Ascending aorta (tissue), 2 donors: ENCODE data around the gene SIAH3. TPM values are rescaled to one million over a fixed set of nuclear protein-coding genes. Genes with fewer than 3 reads are reported as not detected.

ENCODE experiments used
- DNase-seq, 2 donors: peaks; one replicate each; pipeline ENCODE4 v3.0.0-alpha.2; 2019; ENCODE audit warnings: low spot score in 2 of 2
- H3K27ac ChIP-seq, 2 donors: fragments of 200-600 bp; sonication (generic); one replicate each; pipeline ENCODE4 v1.5.1; 2016 to 2017; ENCODE audit warnings: mild to moderate bottlenecking in 1 of 2
- H3K27me3 ChIP-seq: fragments of 200-600 bp; sonication (generic); one replicate; pipeline ENCODE4 v1.5.1; 2017
- H3K36me3 ChIP-seq, 2 donors: fragments of 200-600 bp; sonication (generic); one replicate each; pipeline ENCODE4 v1.5.1; 2016
- H3K4me1 ChIP-seq, 2 donors: fragments of 200-600 bp; sonication (generic); one replicate each; pipeline ENCODE4 v1.5.1; 2016 to 2017; ENCODE audit warnings: mild to moderate bottlenecking in 1 of 2
- H3K4me3 ChIP-seq, 2 donors: fragments of 200-600 bp; sonication (generic); one replicate each; pipeline ENCODE4 v1.5.1; 2016 to 2017; ENCODE audit warnings: mild to moderate bottlenecking in 1 of 2
- H3K9me3 ChIP-seq, 2 donors: fragments of 200-600 bp; sonication (generic); one replicate each; pipeline ENCODE4 v1.5.1; 2016
- CTCF ChIP-seq, 3 experiments: fragments of 200-600 bp in 2 of 3; fragments of 450-650 bp in 1 of 3; sonication (generic) in 2 of 3; IDR thresholded peaks; one replicate each; pipeline ENCODE4 v1.5.1; 2016 to 2019; ENCODE audit warnings: antibody characterized with exemption in 3 of 3, mild to moderate bottlenecking in 1 of 3, moderate library complexity in 1 of 3
- intact Hi-C: fragments of 100-400 bp; cut with DNase I; formaldehyde crosslinking; loops from one replicate; pipeline ENCODE4 v1.15.1; 2023
- total RNA-seq: library from RNA; depleted of rRNA; stranded (reverse); fragments of >200 nt; gene quantifications from one replicate; pipeline ENCODE4 v1.1.0, GENCODE V29; 2016

SIAH3 gene
- total RNA-seq, 1 donor from 2014 or later = not detected

DNA sequence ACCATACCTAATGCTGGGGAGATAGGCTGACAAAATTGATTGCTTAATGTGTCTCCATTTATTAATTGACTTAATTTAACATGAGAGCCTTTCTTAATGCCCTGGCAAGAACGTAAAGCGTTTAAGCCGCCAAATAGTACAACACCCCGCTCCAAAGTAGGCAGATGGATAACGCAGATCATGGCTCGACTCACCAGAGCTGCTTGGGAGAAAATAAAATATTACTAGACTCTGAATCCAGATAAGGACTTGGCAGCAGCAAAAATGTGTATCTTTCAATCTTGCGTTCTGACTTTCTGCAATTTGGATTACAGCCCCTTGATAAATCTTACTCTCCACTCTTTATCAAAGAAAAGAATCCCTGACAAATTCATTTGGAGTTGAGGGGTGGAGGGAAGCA is 403 bp upstream of the SIAH3 start:
- Histone ChIP-seq H3K9me3 (peaks cover 0 to 7% of the 10 kb centered on the region in 2 donors), H3K36me3 (no peaks in the 10 kb centered on the region), H3K4me3 (no peak overlapping the region), H3K27me3 (no peaks in the 10 kb centered on the region), H3K27ac (no peak overlapping the region), H3K4me1 (peaks cover 3 to 11% of the 10 kb centered on the region in 2 donors)
- intact Hi-C loops = no loop called here
- no peak for DNase-seq
- TF ChIP-seq CTCF (IDR thresholded peaks at IDR 0.05) = no peak

- peaks cover 0 to 7% of the 10 kb centered on the region in 2 donors for H3K9me3 ChIP-seq
- TF ChIP-seq CTCF (IDR thresholded peaks at IDR 0.05) = no peak
- no peaks in the 10 kb centered on the region for H3K36me3 ChIP-seq
- intact Hi-C loops = no loop called here
- no peak overlapping the region for H3K27ac ChIP-seq
- peaks cover 3 to 11% of the 10 kb centered on the region in 2 donors for H3K4me1 ChIP-seq
- no peak for DNase-seq
- H3K27me3 ChIP-seq = no peaks in the 10 kb centered on the region
- peak overlapping the region; percentile 45 to 53 for H3K4me3 ChIP-seq
Measured at GRCh38 chr13:45850027-45850613, 1.4 kb downstream of the SIAH3 start.

- intact Hi-C loops = no loop called here
- peaks cover 0 to 2% of the 10 kb centered on the region in 2 donors for H3K9me3 ChIP-seq
- H3K27me3 ChIP-seq = no peaks in the 10 kb centered on the region
- H3K4me1 ChIP-seq = peaks cover 3 to 11% of the 10 kb centered on the region in 2 donors
- TF ChIP-seq CTCF (IDR thresholded peaks at IDR 0.05) = no peak
- DNase-seq = no peak
- H3K36me3 ChIP-seq = no peaks in the 10 kb centered on the region
- H3K27ac ChIP-seq = no peak overlapping the region
- H3K4me3 ChIP-seq = no peak overlapping the region
Measured at GRCh38 chr13:45849408-45849807, 2.1 kb downstream of the SIAH3 start.

- Histone ChIP-seq H3K4me3 (no peak overlapping the region), H3K36me3 (no peaks in the 10 kb centered on the region), H3K27ac (no peak overlapping the region), H3K27me3 (no peaks in the 10 kb centered on the region), H3K4me1 (peaks cover 3 to 11% of the 10 kb centered on the region in 2 donors), H3K9me3 (no peaks in the 10 kb centered on the region)
- TF ChIP-seq CTCF (IDR thresholded peaks at IDR 0.05) = no peak
- intact Hi-C loops = no loop called here
- no peak for DNase-seq
Measured at GRCh38 chr13:45847554-45848224, 3.9 kb downstream of the SIAH3 start.

GRCh38 chr13:45846681-45847080 is 4.9 kb downstream of the SIAH3 start:
- no peaks in the 10 kb centered on the region for H3K36me3 ChIP-seq
- H3K4me3 ChIP-seq = no peak overlapping the region
- intact Hi-C loops = no loop called here
- H3K27me3 ChIP-seq = no peaks in the 10 kb centered on the region
- no peaks in the 10 kb centered on the region for H3K9me3 ChIP-seq
- no peak for TF ChIP-seq CTCF (IDR thresholded peaks at IDR 0.05)
- H3K4me1 ChIP-seq = peaks cover 3 to 11% of the 10 kb centered on the region in 2 donors
- DNase-seq = no peak
- no peak overlapping the region for H3K27ac ChIP-seq
